Endothelial cell of umbilical vein (primary cell): ENCODE data around the gene NAV3.

ENCODE experiments used
- CTCF ChIP-seq, 2 donors: IDR thresholded peaks; 1 replicate in 1 of 2; 2 replicates in 1 of 2; pipeline ENCODE4 v1.5.1; 2011; ENCODE audit warnings: low read length in 2 of 2, mild to moderate bottlenecking in 2 of 2, moderate library complexity in 2 of 2, control low read depth in 1 of 2, inconsistent platforms in 1 of 2, low read depth in 1 of 2; ENCODE audit not compliant: insufficient read depth in 1 of 2; ENCODE audit errors: extremely low read depth in 1 of 2
- MYC ChIP-seq: IDR thresholded peaks from one replicate; pipeline ENCODE4 v1.6.1; 2011; ENCODE audit warnings: mild to moderate bottlenecking, low read depth, low read length
- POLR2A ChIP-seq: IDR thresholded peaks from 2 replicates; pipeline ENCODE4 v1.6.1; 2012; ENCODE audit warnings: low read depth, mild to moderate bottlenecking, control low read depth, low read length
- POLR2AphosphoS5 ChIP-seq: IDR thresholded peaks from 2 replicates; pipeline ENCODE4 v1.6.1; 2012; ENCODE audit warnings: low read depth, mild to moderate bottlenecking, control low read depth, low read length, moderate library complexity; ENCODE audit not compliant: insufficient read depth

GRCh38 chr12:78118036-78118435 lies 287.3 kb downstream of the NAV3 start:
- TF ChIP-seq POLR2A = no peak
- no peak for TF ChIP-seq CTCF (IDR thresholded peaks at IDR 0.05; ENCODE audit: extremely low read depth in 1 of 2, insufficient read depth in 1 of 2, low read depth in 1 of 2, low read length in 2 of 2)
- no peak for TF ChIP-seq POLR2AphosphoS5
- TF ChIP-seq MYC = no peak
